Coronary artery (tissue), 2 donors: ENCODE results near the gene SUZ12.
"Not testable (repeated sequence)": the region's sequence is repeated elsewhere in the genome, so short reads cannot be mapped to it uniquely, and the experiment has no call there.

ENCODE experiments used
- DNase-seq: peaks from one replicate; pipeline ENCODE4 v3.0.0-alpha.2; 2017; ENCODE audit warnings: low spot score
- H3K27ac ChIP-seq, 2 donors: fragments of 200-600 bp; sonication (generic); one replicate each; pipeline ENCODE4 v1.5.1; 2016 to 2019
- H3K4me3 ChIP-seq: fragments of 200-600 bp; sonication (generic); 2 replicates; pipeline ENCODE4 v1.5.1; 2016; ENCODE audit warnings: mild to moderate bottlenecking, moderate library complexity
- CTCF ChIP-seq: fragments of 200-600 bp; sonication (generic); IDR thresholded peaks from one replicate; pipeline ENCODE4 v1.5.1; 2019; ENCODE audit warnings: antibody characterized with exemption

The SUZ12 gene

GRCh38 chr17:31915456-31916100 is 21.2 kb upstream of the SUZ12 start:
- no peak for DNase-seq
- Histone ChIP-seq H3K27ac (no peak overlapping the region), H3K4me3 (no peak overlapping the region)
- TF ChIP-seq CTCF = no peak

GRCh38 chr17:31916491-31917064 is 20.2 kb upstream of the SUZ12 start:
- H3K4me3 ChIP-seq = peak overlapping the region; percentile 53
- no peak for DNase-seq

GRCh38 chr17:31917065-31917529 is 19.7 kb upstream of the SUZ12 start:
- TF ChIP-seq CTCF = no peak
- no peak overlapping the region for H3K27ac ChIP-seq
- H3K4me3 ChIP-seq = peak overlapping the region; percentile 53
- DNase-seq = no peak

More at GRCh38 chr17:31916491-31917064, 20.2 kb upstream of the SUZ12 start:
- no peak overlapping the region for H3K27ac ChIP-seq
- no peak for TF ChIP-seq CTCF

GRCh38 chr17:31917721-31918120 is 19.1 kb upstream of the SUZ12 start:
- not testable (repeated sequence) for H3K4me3 ChIP-seq, DNase-seq, H3K27ac ChIP-seq

- no peak overlapping the region for H3K27ac ChIP-seq
Measured at GRCh38 chr17:31918701-31919128, 18.1 kb upstream of the SUZ12 start.

GRCh38 chr17:31919802-31920525 is 16.8 kb upstream of the SUZ12 start:
- DNase-seq = no peak
- no peak for TF ChIP-seq CTCF
- no peak overlapping the region for H3K27ac ChIP-seq
- no peak overlapping the region for H3K4me3 ChIP-seq

More at GRCh38 chr17:31918701-31919128, 18.1 kb upstream of the SUZ12 start:
- H3K4me3 ChIP-seq = no peak overlapping the region
- no peak for DNase-seq
- no peak for TF ChIP-seq CTCF

- H3K4me3 ChIP-seq = no peak overlapping the region
- DNase-seq = no peak
- TF ChIP-seq CTCF = no peak
- no peak overlapping the region for H3K27ac ChIP-seq
Measured at GRCh38 chr17:31926100-31926729, 10.6 kb upstream of the SUZ12 start.
